ENCODE results near the gene MORN4. TPM values are rescaled to one million over a fixed set of nuclear protein-coding genes. Genes with fewer than 3 reads are reported as not detected.
A peak's percentile ranks its signal among the peaks of the same experiment; 100 is the strongest.

Gene MORN4
- total and polyA plus RNA-seq, 9 of the 15 experiments (the other 6 are each of a cell fraction or from before 2014, with no cell fraction given) = 8.3 to 23.9 (median 11.7) TPM

GRCh38 chr10:97664282-97664850 lies 31.1 kb upstream of the MORN4 start (continued):
- TF ChIP-seq, protein P1, sequence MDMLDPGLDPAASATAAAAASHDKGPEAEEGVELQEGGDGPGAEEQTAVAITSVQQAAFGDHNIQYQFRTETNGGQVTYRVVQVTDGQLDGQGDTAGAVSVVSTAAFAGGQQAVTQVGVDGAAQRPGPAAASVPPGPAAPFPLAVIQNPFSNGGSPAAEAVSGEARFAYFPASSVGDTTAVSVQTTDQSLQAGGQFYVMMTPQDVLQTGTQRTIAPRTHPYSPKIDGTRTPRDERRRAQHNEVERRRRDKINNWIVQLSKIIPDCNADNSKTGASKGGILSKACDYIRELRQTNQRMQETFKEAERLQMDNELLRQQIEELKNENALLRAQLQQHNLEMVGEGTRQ (CRISPR knock-in tag; IDR thresholded peaks at IDR 0.05) = no peak
- TF ChIP-seq RBM17 (IDR thresholded peaks at IDR 0.05; ENCODE audit: borderline replicate concordance, low read depth, low read length) = no peak
- TF ChIP-seq ZNF3 (CRISPR knock-in tag; IDR thresholded peaks at IDR 0.05) = no peak
- TF ChIP-seq ZEB2 (IDR thresholded peaks at IDR 0.05) = peak; percentile 97
- no peak for TF ChIP-seq ZNF134 (CRISPR knock-in tag; conservative IDR thresholded peaks at IDR 0.05)
- peak; percentile 60; the same call in 1 of the 2 replicates for TF ChIP-seq MBD2 (IDR thresholded peaks at IDR 0.05; ENCODE audit: borderline replicate concordance, low read depth)
- peak; percentile 57 to 69; a peak in 3 of 4 replicates for TF ChIP-seq FOXK2 (conservative IDR thresholded peaks at IDR 0.05 in 1 of 2, IDR thresholded peaks at IDR 0.05 in 1 of 2; ENCODE audit: low read depth in 2 of 2)
- no peak for TF ChIP-seq ZNF23 (CRISPR knock-in tag; IDR thresholded peaks at IDR 0.05)
- no peak for TF ChIP-seq LARP7 (IDR thresholded peaks at IDR 0.05)
- no peak for TF ChIP-seq ZNF318 (IDR thresholded peaks at IDR 0.05; ENCODE audit: borderline replicate concordance in 1 of 2, low read depth in 1 of 2)
- TF ChIP-seq ZNF639 (CRISPR knock-in tag; conservative IDR thresholded peaks at IDR 0.05 in 1 of 2, IDR thresholded peaks at IDR 0.05 in 1 of 2) = peak in 1 of 2 experiments; percentile 53; a peak in 1 of 4 replicates
